ENCODE measurements around the gene CARMIL1. TPM values are rescaled to one million over a fixed set of nuclear protein-coding genes. Genes with fewer than 3 reads are reported as not detected.

CARMIL1 gene
- total RNA-seq, 1 experiment from 2014 or later, result 23.6 TPM

GRCh38 chr6:25329982-25330381 is 50.8 kb downstream of the CARMIL1 start:
- H3K9me3 ChIP-seq (ENCODE audit: control insufficient read depth, low read depth, low read length), result no peaks in the 10 kb centered on the region
- no peak overlapping the region for H3K4me2 ChIP-seq (ENCODE audit: insufficient read depth, insufficient read length, low read length)
- no peak overlapping the region for H3K14ac ChIP-seq (ENCODE audit: insufficient read depth, low read length)
- H3K4me1 Mint-ChIP-seq, result peaks cover 54 to 62% of the 10 kb centered on the region in 2 experiments
- H3T11ph ChIP-seq (ENCODE audit: low read length), result no peak overlapping the region
- DNase-seq, result no peak
- H2BK12ac ChIP-seq (ENCODE audit: insufficient read length, low read depth, low read length), result no peak overlapping the region
- no peak overlapping the region for H2BK5ac ChIP-seq (ENCODE audit: insufficient read length, low read length)
- no peaks in the 10 kb centered on the region for H3K9me3 Mint-ChIP-seq
- H4K20me1 ChIP-seq (ENCODE audit: control insufficient read depth, insufficient read depth, insufficient read length), result no peaks in the 10 kb centered on the region
- no peaks in the 10 kb centered on the region for H3K27me3 ChIP-seq (ENCODE audit: insufficient read depth, low read length)
- H3K79me2 ChIP-seq (ENCODE audit: insufficient read depth, low read length), result peaks cover 10% of the 10 kb centered on the region; the same call in 1 of the 2 replicates
- H3K4me3 Mint-ChIP-seq, result no peak overlapping the region
- H3K27ac Mint-ChIP-seq, result peak overlapping the region in 1 of 3 experiments; percentile 25; a peak in 3 of 7 replicates
- peaks cover 12% of the 10 kb centered on the region; the same call in 1 of the 2 replicates for H3K4me1 ChIP-seq (ENCODE audit: insufficient read depth, low read length)
- no peak overlapping the region for H3K23ac ChIP-seq (ENCODE audit: insufficient read length, low read depth, low read length)
- H3K27ac ChIP-seq (ENCODE audit: insufficient read length, low read depth, low read length), result no peak overlapping the region
- H4K8ac ChIP-seq (replicated peaks; ENCODE audit: insufficient read length, low read depth, low read length), result no peak overlapping the region
- no peak overlapping the region for H3K56ac ChIP-seq (ENCODE audit: insufficient read length, low read depth, low read length)
- no peak overlapping the region for H2BK120ac ChIP-seq (ENCODE audit: low read depth, low read length, poor library complexity, severe bottlenecking)
- H3K79me1 ChIP-seq (ENCODE audit: insufficient read depth, low read depth, low read length, poor library complexity, severe bottlenecking), result no peaks in the 10 kb centered on the region
- H3K36me3 Mint-ChIP-seq (ENCODE audit: insufficient read depth in 1 of 3, low read depth in 3 of 3), result no peaks in the 10 kb centered on the region
- no peak overlapping the region for H2AK5ac ChIP-seq (ENCODE audit: insufficient read length, low read length)
- no peak overlapping the region for H3K18ac ChIP-seq (ENCODE audit: insufficient read length, low read depth, low read length)
- H3K27me3 Mint-ChIP-seq (ENCODE audit: low read depth), result no peaks in the 10 kb centered on the region
- H3K23me2 ChIP-seq (ENCODE audit: insufficient read length, low read depth, low read length, poor library complexity, severe bottlenecking), result no peaks in the 10 kb centered on the region
- no peak overlapping the region for H4K5ac ChIP-seq (ENCODE audit: insufficient read length, low read depth, low read length)
- H3K9ac ChIP-seq (ENCODE audit: extremely low read depth, insufficient read length, low read length), result no peak overlapping the region
- WGBS (ENCODE audit: extremely low coverage, insufficient read length, low lambda C conversion rate), result no CpG with 5 or more reads among the region's 4 CpGs
- H2BK20ac ChIP-seq (ENCODE audit: low read depth, low read length, poor library complexity, severe bottlenecking), result no peak overlapping the region
- H3K4ac ChIP-seq (ENCODE audit: low read depth, low read length), result no peak overlapping the region
- H4K91ac ChIP-seq (ENCODE audit: insufficient read length, low read depth, low read length), result no peak overlapping the region
- H2BK15ac ChIP-seq (ENCODE audit: low read depth, low read length), result no peak overlapping the region
- no peak overlapping the region for H2AFZ ChIP-seq (ENCODE audit: low read length)
- no peak for TF ChIP-seq CTCF (conservative IDR thresholded peaks at IDR 0.05)

All from H9 (cell line).